ENCODE data around the gene SOX3. TPM values are rescaled to one million over a fixed set of nuclear protein-coding genes. Genes with fewer than 3 reads are reported as not detected.

The SOX3 gene
- total and polyA plus RNA-seq, 2 donors (not counting 3 experiments of a cell fraction or from before 2014, with no cell fraction given): not detected

GRCh38 chrX:140525448-140525847 lies 20.6 kb upstream of the SOX3 start:
- dilution Hi-C loops (cut with MboI; ENCODE audit: extremely low pct_ligation_motif_present, low sequenced_read_pairs): no loop called here
- CTCF ChIA-PET: no interaction called here
- no TSS peak for BruUV-seq (replicated peaks)
- Histone ChIP-seq H3K27ac (ENCODE audit: insufficient read depth, low read depth, low read length) (no peak overlapping the region), H2AFZ (ENCODE audit: low read depth, low read length) (no peak overlapping the region), H3K9me3 (replicated peaks; ENCODE audit: control insufficient read depth, insufficient read depth, low read length) (no peaks in the 10 kb centered on the region), H3K9me1 (replicated peaks; ENCODE audit: control insufficient read depth, extremely low read depth, insufficient read depth, low read length) (no peaks in the 10 kb centered on the region), H3K36me3 (ENCODE audit: control insufficient read depth in 2 of 2, extremely low read depth in 1 of 2, insufficient read depth in 2 of 2, low read length in 2 of 2) (no peaks in the 10 kb centered on the region), H3K9ac (replicated peaks; ENCODE audit: extremely low read depth, insufficient read depth, low read length) (no peak overlapping the region), H3K4me3 (replicated peaks in 1 of 3; ENCODE audit: insufficient read depth in 1 of 3, low read depth in 1 of 3, low read length in 3 of 3) (no peak overlapping the region), H3K4me2 (ENCODE audit: insufficient read depth, low read length) (no peak overlapping the region), H4K20me1 (replicated peaks; ENCODE audit: control insufficient read depth, extremely low read depth, insufficient read depth, low read length) (no peaks in the 10 kb centered on the region), H3K27me3 (ENCODE audit: control insufficient read depth in 2 of 2, insufficient read depth in 2 of 2, low read length in 2 of 2) (no peaks in the 10 kb centered on the region), H3K79me2 (ENCODE audit: control insufficient read depth, insufficient read depth, low read length) (no peaks in the 10 kb centered on the region), H3K4me1 (ENCODE audit: control insufficient read depth, extremely low read depth, insufficient read depth, low read length) (no peaks in the 10 kb centered on the region)
- FAIRE-seq: no peak
- TF ChIP-seq POLR2AphosphoS5 (IDR thresholded peaks at IDR 0.05; ENCODE audit: insufficient read depth, low read depth, low read length) (no peak), MYC (IDR thresholded peaks at IDR 0.05; ENCODE audit: low read depth, low read length) (no peak), GATA2 (IDR thresholded peaks at IDR 0.05; ENCODE audit: insufficient read depth, insufficient read length, low read depth, low read length) (no peak), EZH2 (IDR thresholded peaks at IDR 0.05; ENCODE audit: borderline replicate concordance, low read depth, low read length, severe bottlenecking) (no peak)
- DNase-seq (ENCODE audit: low read depth, low spot score): no peak
- POLR2A ChIA-PET: no interaction called here
- intact Hi-C loops (cut with micrococcal nuclease): no loop called here

GRCh38 chrX:140524556-140524955 lies 19.7 kb upstream of the SOX3 start:
- Histone ChIP-seq H3K79me2 (ENCODE audit: control insufficient read depth, insufficient read depth, low read length) (no peaks in the 10 kb centered on the region), H3K36me3 (ENCODE audit: control insufficient read depth in 2 of 2, extremely low read depth in 1 of 2, insufficient read depth in 2 of 2, low read length in 2 of 2) (no peaks in the 10 kb centered on the region), H3K27me3 (ENCODE audit: control insufficient read depth in 2 of 2, insufficient read depth in 2 of 2, low read length in 2 of 2) (no peaks in the 10 kb centered on the region), H3K4me2 (ENCODE audit: insufficient read depth, low read length) (no peak overlapping the region), H3K27ac (ENCODE audit: insufficient read depth, low read depth, low read length) (no peak overlapping the region), H3K4me3 (replicated peaks in 1 of 3; ENCODE audit: insufficient read depth in 1 of 3, low read depth in 1 of 3, low read length in 3 of 3) (no peak overlapping the region), H3K4me1 (ENCODE audit: control insufficient read depth, extremely low read depth, insufficient read depth, low read length) (no peaks in the 10 kb centered on the region), H3K9ac (replicated peaks; ENCODE audit: extremely low read depth, insufficient read depth, low read length) (no peak overlapping the region), H2AFZ (ENCODE audit: low read depth, low read length) (no peak overlapping the region), H3K9me1 (replicated peaks; ENCODE audit: control insufficient read depth, extremely low read depth, insufficient read depth, low read length) (no peaks in the 10 kb centered on the region), H4K20me1 (replicated peaks; ENCODE audit: control insufficient read depth, extremely low read depth, insufficient read depth, low read length) (no peaks in the 10 kb centered on the region), H3K9me3 (replicated peaks; ENCODE audit: control insufficient read depth, insufficient read depth, low read length) (no peaks in the 10 kb centered on the region)
- POLR2A ChIA-PET: no interaction called here
- BruUV-seq (replicated peaks): no TSS peak
- CTCF ChIA-PET: no interaction called here
- no peak for FAIRE-seq
- dilution Hi-C loops (cut with MboI; ENCODE audit: extremely low pct_ligation_motif_present, low sequenced_read_pairs): no loop called here
- no peak for DNase-seq (ENCODE audit: low read depth, low spot score)
- no peak for TF ChIP-seq MYC (IDR thresholded peaks at IDR 0.05; ENCODE audit: low read depth, low read length)
- no peak for TF ChIP-seq POLR2AphosphoS5 (IDR thresholded peaks at IDR 0.05; ENCODE audit: insufficient read depth, low read depth, low read length)
- TF ChIP-seq MAX (IDR thresholded peaks at IDR 0.05; ENCODE audit: insufficient read depth, insufficient read length): no peak
- TF ChIP-seq FOS (IDR thresholded peaks at IDR 0.05; ENCODE audit: borderline replicate concordance, insufficient read depth, low read length): no peak
- no peak for TF ChIP-seq GATA2 (IDR thresholded peaks at IDR 0.05; ENCODE audit: insufficient read depth, insufficient read length, low read depth, low read length)
- no peak for TF ChIP-seq EZH2 (IDR thresholded peaks at IDR 0.05; ENCODE audit: borderline replicate concordance, low read depth, low read length, severe bottlenecking)
- TF ChIP-seq, protein P1, sequence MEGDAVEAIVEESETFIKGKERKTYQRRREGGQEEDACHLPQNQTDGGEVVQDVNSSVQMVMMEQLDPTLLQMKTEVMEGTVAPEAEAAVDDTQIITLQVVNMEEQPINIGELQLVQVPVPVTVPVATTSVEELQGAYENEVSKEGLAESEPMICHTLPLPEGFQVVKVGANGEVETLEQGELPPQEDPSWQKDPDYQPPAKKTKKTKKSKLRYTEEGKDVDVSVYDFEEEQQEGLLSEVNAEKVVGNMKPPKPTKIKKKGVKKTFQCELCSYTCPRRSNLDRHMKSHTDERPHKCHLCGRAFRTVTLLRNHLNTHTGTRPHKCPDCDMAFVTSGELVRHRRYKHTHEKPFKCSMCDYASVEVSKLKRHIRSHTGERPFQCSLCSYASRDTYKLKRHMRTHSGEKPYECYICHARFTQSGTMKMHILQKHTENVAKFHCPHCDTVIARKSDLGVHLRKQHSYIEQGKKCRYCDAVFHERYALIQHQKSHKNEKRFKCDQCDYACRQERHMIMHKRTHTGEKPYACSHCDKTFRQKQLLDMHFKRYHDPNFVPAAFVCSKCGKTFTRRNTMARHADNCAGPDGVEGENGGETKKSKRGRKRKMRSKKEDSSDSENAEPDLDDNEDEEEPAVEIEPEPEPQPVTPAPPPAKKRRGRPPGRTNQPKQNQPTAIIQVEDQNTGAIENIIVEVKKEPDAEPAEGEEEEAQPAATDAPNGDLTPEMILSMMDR (IDR thresholded peaks at IDR 0.05; ENCODE audit: extremely low read depth in 1 of 2, insufficient read depth in 1 of 2, low read depth in 1 of 2, low read length in 2 of 2): no peak
- TF ChIP-seq JUN (IDR thresholded peaks at IDR 0.05; ENCODE audit: borderline replicate concordance, insufficient read depth, insufficient read length, low read depth): no peak
- no peak for TF ChIP-seq POLR2A (IDR thresholded peaks at IDR 0.05; ENCODE audit: low read depth, low read length)
- intact Hi-C loops (cut with micrococcal nuclease): no loop called here
